HS-5 (cell line): ENCODE results near the gene PHF11.

Experiments
- DNase-seq: peaks from one replicate; pipeline ENCODE4 v3.0.0-alpha.2; 2012; ENCODE audit warnings: low read depth

Gene PHF11

GRCh38 chr13:49498206-49498605 is 2.5 kb downstream of the PHF11 start:
- DNase-seq = no peak

- no peak for DNase-seq
Observed at GRCh38 chr13:49499889-49500660, 4.3 kb downstream of the PHF11 start.

GRCh38 chr13:49502954-49503353 is 7.2 kb downstream of the PHF11 start:
- DNase-seq = no peak

- DNase-seq = no peak
Observed at GRCh38 chr13:49503951-49504350, 8.2 kb downstream of the PHF11 start.

- no peak for DNase-seq
Observed at GRCh38 chr13:49512578-49512977, 16.8 kb downstream of the PHF11 start.

GRCh38 chr13:49516467-49516866 is 20.7 kb downstream of the PHF11 start:
- DNase-seq = no peak

GRCh38 chr13:49517461-49517860 is 21.7 kb downstream of the PHF11 start:
- no peak for DNase-seq

GRCh38 chr13:49521224-49521623 is 25.5 kb downstream of the PHF11 start:
- no peak for DNase-seq

GRCh38 chr13:49524740-49525501 is 29.2 kb downstream of the PHF11 start:
- DNase-seq = no peak

- no peak for DNase-seq
Observed at GRCh38 chr13:49527123-49527522, 31.4 kb downstream of the PHF11 start.

GRCh38 chr13:49528161-49528560 is 32.4 kb downstream of the PHF11 start:
- DNase-seq = no peak

GRCh38 chr13:49530457-49530856 is 34.7 kb downstream of the PHF11 start:
- DNase-seq = no peak

- no peak for DNase-seq
Observed at GRCh38 chr13:49532593-49532992, 36.8 kb downstream of the PHF11 start.

GRCh38 chr13:49533011-49533410 is 37.3 kb downstream of the PHF11 start:
- DNase-seq = no peak

- DNase-seq = no peak
Observed at GRCh38 chr13:49533591-49534269, 38.0 kb downstream of the PHF11 start.

- no peak for DNase-seq
Observed at GRCh38 chr13:49536144-49536873, 40.6 kb downstream of the PHF11 start.

- no peak for DNase-seq
Observed at GRCh38 chr13:49538404-49538803, 42.7 kb downstream of the PHF11 start.

GRCh38 chr13:49539313-49539712 is 43.6 kb downstream of the PHF11 start:
- DNase-seq = no peak

- no peak for DNase-seq
Observed at GRCh38 chr13:49539746-49540145, 44.0 kb downstream of the PHF11 start.

- DNase-seq = no peak
Observed at GRCh38 chr13:49540552-49540951, 44.8 kb downstream of the PHF11 start.

- no peak for DNase-seq
Observed at GRCh38 chr13:49543656-49544055, 47.9 kb downstream of the PHF11 start.

GRCh38 chr13:49545661-49546060 is 49.9 kb downstream of the PHF11 start:
- DNase-seq = no peak
